Naive thymus-derived CD8-positive, alpha-beta T cell (primary cell): ENCODE results near the gene RPTOR. TPM values are rescaled to one million over a fixed set of nuclear protein-coding genes. Genes with fewer than 3 reads are reported as not detected.

ENCODE experiments used
- polyA plus RNA-seq, 3 donors: library from polyadenylated mRNA; unstranded; fragments of 300-500 nt; fragmentation: Illumina TruSeq; gene quantifications; one replicate each; pipeline ENCODE4 v1.2.3, GENCODE V29; 2021
- total RNA-seq, 8 experiments: library from RNA in 2 of 8; stranded (reverse) in 2 of 8; gene quantifications; one replicate each; pipeline ENCODE4 v1.2.3 and lab custom pipeline; 2021 to 2026

The RPTOR gene
- total and polyA plus RNA-seq, 5 experiments from 2014 or later: 5.3 to 53.9 (median 10.2) TPM

Other genes starting within 250 kb of the RPTOR start
- 10 to 100 TPM; 20.6 TPM for gene ENDOV, start 129.7 kb upstream of the RPTOR start, total RNA-seq
- 10 to 100 TPM in 1 of 3 donors, 1 to 10 TPM in 2; 7.5 to 10.3 (median 9.5) TPM for gene ENDOV, start 129.7 kb upstream of the RPTOR start, polyA plus RNA-seq
- not detected for gene NPTX1, start 68.2 kb upstream of the RPTOR start, total RNA-seq
- gene NPTX1, start 68.2 kb upstream of the RPTOR start, polyA plus RNA-seq: not detected